ENCODE measurements around the gene ADAMTS13.
A peak's percentile ranks its signal among the peaks of the same experiment; 100 is the strongest.
"Not testable (repeated sequence)": the region's sequence is repeated elsewhere in the genome, so short reads cannot be mapped to it uniquely, and the experiment has no call there.

The ADAMTS13 gene

DNA sequence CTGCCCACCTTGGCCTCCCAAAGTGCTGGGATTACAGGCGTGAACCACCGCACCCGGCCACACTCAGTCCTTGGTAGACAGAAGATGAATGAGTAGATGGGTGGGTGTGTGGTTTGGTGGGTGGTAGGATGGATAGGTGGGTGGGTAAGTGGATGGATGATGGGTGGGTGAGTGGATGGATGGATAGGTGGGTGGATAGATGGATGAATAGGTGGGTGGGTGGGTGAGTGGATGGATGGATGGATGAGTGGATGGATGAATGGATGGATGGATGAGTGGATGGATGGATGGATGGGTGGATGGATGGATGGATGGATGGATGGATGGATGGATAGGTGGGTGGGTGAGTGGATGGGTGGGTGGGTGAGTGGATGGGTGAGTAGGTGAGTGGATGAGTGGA lies 29.9 kb upstream of the ADAMTS13 start:
- DNase-seq, result not testable (repeated sequence)

DNA sequence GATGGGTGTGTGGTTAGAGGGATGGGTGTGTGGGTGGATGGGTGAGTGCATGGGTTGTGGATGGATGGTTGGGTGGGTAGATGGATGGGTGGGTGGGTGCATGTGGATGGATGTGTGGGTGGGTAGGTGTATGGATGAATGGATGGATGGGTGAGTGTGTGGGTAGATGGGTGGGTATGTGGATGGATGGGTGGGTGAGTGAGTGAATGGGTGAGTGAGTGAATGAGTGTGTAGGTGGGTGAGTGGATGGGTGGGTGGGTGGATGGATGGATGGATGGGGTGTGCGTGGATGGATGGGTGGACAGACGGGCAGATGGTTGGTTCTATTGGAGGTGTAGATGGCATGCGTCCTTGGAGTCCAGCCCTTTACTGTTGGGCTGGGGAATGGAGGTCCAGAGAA lies 28.8 kb upstream of the ADAMTS13 start:
- DNase-seq, result no peak

DNA sequence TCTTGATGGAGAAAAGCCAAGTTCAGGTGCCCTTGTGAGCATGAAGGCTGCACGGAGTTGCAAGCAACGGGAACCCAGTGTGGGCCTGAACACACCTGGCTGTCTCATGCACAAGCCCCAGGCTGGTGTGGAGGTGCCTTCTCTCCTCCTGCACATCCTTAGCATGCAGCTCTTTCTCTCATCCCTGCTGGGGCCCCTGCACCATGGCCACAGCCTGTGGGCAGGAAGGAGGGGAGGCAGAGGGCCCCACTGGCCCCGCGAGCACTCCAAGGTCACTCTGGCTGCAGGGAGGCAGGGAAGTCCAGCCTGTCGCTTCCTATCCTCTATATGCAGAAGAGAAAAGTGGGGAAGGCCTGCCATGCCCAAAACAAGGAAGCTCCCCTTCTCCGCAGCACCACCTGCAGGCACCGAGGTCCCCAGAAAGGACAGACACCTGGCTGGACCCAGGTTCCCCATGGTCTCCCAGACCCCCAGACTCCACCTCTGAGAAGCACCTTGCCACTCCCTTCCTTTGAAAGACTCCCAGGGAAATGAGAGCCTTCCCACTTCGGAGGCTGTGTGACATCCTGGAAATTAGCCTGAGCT lies 27.4 kb upstream of the ADAMTS13 start:
- DNase-seq, result no peak

DNA sequence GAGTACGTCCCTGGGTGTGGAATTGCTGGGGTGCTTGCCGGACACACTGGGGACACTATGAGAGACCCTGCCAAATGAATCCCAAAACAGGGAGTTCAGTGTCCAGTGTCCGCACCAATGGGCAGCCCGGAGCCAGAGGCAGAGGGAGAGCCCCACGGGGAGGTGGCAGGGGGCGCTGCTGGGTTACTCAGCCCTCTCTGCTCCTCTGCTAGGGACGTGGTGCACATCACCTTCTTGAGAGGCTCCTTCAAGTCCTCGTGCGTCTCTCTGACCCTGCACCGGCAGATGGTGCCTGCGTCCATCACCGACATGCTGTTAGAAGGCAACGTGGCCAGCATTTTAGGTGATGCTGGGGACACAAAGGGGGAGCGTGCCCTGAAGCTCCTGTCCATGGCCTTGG lies 25.2 kb upstream of the ADAMTS13 start:
- DNase-seq, result no peak

DNA sequence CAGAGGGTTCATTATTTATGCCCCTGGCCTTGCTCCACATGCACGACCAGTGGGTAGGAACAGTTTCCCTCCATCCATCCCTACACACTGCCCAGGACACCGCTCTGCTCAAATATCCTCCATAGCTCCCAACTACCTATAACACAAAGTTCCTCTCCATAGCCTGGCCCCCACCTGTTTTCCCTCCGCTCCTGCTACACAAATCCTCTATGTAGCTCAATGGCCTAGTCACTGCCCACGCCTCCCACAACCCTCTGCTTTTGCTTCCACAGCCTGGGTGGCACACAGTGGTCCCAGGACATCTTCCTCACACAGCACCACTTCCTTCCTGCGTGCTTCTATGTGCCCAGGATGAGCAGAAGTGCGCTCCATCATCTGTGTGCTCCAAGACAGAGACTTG lies 24.8 kb upstream of the ADAMTS13 start:
- no peak for DNase-seq

DNA sequence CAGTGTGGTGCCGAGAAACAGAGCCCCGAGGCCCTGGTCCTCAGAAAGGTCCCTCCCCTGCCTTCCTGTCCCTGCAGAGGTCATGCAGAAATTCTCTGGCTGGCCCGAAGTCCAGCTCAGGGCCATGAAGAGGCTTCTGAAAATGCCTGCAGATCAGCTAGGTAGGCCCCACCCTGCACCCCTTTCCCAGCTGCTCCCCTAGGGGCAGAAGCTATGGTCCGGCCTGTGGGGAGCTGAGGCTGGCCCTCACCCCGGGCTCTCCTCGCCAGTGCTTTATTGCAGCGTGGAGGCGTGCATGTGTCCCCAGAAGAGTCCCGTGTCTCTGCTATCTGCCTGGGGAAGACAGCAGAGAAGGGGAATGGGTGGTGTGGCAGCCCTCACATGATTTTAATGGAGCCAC lies 24.3 kb upstream of the ADAMTS13 start:
- DNase-seq, result no peak

DNA sequence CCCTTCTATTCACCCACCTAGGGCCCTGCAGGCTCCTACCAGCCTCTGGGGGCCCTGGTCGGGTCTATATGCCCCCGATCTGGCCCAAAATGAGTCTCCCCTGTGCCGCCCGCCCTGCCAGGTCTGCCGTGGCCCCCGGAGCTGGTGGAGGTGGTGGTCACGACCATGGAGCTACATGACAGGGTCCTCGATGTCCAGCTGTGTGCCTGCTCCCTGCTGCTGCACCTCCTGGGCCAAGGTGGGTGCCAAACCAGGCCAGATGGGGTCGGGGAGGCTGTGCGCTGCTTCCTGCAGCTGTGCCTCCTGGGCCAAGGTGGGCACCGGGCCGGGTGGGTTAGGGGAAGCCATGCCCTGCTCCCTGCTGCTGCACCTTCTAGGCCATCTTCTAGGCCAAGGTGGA lies 21.9 kb upstream of the ADAMTS13 start:
- no peak for DNase-seq

DNA sequence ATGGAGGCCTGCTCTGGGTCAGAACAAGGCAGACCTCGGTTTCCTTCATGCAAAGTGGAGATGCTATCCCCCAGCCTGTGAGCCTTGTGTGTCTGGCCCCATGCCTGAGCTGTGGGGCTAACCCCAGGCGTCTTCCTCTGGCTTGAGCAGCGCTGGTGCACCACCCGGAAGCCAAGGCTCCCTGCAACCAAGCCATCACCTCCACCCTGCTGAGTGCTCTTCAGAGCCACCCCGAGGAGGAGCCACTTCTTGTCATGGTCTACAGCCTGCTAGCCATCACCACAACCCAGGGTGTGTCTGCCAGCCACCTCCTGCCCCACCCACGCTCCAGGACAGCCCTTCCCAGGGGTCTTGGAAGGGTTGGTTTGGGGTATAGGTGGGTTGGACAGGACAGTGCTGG lies 20.6 kb upstream of the ADAMTS13 start:
- DNase-seq, result no peak

DNA sequence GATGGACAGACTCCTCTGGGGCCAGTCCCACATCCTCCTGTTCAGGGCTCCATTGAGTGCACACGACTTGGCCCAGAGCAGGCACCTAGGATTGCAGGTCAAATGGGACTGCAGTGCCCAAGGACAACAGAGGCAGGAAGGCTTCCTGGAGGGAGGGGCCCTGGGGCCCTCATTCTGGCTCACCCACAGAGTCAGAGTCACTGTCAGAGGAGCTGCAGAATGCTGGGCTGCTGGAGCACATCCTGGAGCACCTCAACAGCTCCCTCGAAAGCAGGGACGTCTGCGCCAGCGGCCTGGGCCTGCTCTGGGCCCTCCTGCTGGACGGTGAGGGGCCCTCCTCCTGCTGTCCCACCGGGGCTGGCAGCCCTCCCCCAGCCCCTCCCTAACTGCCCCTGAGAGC lies 19.5 kb upstream of the ADAMTS13 start:
- no peak for DNase-seq

DNA sequence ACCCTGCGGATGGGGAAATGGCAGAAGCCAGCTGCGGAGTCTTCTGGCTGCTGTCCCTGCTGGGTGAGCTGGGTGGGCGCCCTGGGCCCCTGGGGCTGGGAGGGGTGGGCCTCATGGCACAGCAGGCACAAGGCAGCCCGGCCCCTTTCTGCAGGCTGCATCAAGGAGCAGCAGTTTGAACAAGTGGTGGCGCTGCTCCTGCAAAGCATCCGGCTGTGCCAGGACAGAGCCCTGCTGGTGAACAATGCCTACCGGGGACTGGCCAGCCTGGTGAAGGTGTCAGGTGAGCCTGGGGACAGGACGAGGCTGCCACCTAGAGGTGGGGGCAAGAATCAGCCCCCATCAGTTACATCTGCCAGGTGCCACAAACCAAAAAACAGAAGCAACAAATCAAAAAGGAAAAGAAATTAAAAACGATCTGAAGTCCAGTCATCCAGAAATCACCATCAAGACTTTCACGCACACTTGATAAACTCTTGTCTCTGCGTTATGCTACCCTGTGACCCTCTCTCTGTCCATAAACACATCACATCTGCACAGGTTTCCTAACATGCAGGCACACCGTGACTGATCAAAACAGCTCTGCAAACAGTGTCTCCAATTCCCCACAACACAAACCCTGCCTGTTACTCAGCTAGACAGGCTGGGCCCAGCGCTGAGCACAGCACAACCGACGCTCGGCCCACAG lies 18.3 kb upstream of the ADAMTS13 start:
- DNase-seq, result no peak

DNA sequence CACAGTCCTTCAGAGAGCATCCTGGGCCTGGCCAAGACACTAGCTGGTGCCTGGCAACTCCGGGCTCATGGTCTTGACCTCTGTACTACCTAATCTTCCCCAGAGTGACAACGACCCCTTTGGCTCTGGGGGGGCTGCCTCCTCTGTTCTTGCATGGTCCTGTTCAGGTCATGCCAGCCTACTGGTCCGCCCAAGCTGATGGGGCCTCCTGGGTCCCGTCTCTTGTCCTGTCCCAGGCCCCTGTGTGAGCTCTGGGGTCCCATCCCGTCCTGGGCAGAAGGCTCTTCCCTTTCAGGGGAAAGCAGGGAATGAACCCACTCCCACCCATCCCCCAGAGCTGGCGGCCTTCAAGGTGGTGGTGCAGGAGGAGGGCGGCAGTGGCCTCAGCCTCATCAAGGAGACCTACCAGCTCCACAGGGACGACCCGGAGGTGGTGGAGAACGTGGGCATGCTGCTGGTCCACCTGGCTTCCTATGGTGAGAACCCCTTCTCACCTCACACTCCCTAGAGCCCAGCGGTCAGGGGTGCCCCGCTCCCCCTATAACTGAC lies 17.6 kb upstream of the ADAMTS13 start:
- no peak for DNase-seq

DNA sequence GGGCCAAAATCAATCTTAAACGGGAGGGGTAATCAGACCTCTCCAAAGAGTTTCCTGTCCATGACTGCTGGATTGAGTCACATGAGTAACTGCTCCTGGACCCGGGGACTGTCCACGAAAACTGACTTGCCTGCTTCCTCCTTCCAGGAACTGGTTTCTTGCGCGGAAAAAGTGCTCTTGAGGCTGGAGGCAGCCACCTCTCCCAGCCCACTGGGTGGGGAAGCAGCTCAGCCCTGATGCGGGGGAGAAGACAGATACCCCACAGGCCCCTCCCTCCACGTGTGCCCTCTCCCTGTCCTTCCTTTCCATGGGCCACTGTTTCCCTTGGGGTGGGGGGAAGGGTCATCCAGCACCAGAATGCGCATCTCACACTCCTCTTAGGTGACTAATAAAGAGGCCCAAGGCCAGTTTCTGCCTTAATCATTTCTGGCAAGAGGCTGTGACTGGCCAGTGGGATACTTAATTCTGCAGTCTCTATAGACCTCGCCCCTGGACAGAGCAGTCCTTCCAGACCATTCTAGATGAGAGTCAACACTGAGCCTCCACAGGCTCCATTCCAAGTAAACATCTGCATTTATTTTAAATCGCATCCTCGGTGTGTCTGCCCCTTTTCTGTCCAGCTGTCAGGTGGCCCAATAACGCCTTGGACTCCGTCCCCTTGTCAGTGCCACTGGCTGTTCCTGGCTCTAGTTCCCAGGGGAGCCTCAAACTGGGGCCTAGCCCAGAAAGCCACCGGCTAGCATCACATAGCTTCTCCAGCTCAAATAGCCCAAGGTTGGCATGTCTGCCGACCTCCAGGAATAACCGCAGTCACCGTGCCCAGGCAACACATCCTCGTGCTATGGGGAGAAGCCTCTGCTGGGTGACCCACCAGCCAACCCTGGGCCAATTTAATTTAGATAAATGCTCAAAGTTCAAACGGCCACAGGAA lies 16.4 kb upstream of the ADAMTS13 start:
- DNase-seq, result no peak

DNA sequence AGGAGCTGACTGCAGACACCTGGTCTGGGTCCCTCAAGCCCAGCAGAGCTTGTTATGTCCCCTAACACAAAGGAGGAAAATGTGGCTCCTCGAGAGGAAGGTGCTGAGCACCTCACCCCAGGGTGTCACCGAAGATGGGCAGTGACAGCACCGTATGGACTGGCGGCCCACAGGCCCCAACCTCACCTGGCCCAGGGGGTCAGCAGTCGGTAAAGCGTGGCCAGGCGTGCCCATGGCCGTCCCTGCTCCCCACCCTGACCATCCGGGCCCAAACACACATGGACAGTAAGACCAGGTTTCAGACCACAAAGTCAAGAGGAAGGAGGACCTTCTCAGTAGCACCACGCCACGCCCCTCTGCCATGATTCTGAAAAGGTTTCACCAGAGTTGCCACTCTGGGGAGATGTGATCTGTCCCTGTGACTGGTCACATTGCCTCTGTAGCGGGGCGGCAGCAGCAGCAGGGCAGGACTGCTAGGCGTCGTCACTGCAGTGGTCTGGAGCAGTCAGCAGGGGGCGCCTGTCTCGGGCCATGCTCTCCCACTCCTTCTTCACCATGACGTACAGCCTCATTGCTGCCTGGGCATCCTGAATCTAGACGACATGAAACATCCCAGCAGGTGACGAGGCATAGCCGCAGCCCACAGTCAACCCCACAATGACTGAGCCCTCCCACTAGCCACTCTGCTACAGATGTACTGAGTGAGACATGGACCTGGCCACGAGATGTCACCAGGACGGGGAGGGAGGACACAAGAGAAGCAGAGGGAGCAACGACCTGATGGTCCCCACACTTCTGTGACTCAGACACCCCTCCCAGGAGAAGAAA lies 15.5 kb upstream of the ADAMTS13 start:
- peak; percentile 65 for DNase-seq

DNA sequence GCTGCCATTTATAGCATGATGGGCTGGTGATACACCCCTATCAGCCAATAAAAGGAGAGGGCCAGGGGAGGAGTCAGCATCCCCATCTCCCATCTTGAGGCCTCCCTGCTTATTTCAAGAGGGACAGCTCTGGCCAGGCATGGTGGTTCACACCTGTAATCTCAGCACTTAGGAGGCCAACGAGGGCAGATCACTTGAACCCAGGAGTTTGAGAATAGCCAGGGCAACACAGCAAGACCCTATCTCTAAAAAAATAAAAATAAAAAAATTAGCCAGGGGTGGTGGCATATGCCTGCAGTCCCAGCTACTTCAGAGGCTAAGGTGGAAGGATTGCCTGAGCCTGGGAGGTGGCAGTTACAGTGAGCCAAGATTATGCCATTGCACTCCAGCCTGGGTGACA lies 14.1 kb upstream of the ADAMTS13 start:
- no peak for DNase-seq

DNA sequence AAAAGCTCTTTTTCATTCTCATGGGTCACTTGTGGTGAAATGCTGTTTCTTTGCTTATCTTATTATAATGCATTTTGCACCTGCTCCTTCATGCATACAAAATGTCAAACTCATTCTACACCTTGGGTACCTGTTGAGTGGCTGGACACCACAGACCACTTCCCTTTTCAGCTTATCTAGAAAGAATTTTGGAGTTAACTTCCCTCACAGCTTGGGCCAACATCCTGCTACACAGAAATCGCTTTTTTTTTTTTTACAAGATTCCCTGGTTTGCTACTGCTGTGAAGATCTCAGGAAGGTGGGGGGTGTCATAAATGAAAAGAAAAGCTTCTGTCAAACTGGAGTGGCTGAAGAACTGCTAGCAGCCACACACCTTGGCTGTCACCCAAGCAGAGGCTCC lies 7.0 kb upstream of the ADAMTS13 start:
- no peak for DNase-seq

DNA sequence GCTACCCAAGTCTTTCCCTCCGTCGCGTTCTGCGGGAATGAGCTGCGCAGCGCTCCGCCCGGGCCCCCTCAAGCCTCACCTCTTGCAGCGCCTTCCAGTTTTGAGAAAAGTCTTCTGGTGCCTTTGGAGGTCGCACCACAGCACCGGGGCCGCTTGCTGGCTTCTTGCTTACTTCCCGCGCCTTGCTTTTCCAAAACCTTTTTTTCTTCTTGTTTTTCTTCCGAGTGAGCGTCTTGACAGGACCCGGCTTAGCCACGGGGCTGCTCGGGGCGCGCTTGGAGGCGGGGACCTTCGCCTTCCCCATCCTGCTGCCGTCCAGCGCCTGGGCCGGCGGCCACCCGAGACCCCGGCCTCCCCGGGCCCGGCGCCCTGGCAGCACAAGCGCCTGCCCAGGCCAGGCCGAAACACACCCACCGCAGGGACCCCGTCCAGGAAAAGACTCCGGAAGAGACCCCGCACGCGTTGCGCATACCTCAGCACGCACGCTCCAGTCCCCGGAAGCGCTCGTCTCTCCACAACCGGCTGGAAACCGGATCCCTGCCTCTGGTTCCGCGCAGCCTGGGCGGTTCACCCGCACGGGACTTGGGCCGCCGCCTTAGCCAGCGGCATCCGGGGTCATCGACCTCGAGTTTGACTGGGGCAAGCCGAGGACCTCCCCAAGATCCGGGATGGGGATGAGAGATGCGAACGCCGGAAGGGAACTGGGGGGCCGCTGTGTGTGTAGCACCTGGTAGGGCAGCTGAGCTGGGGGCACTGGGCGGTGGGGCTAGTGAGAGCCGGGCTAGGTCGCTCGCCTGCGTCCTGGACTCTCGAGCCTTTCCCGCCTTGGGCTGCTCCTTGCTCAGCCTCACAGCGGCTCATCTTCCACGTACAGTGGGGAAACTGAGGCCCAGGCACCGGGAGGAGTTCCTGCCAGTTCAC lies 4.4 kb upstream of the ADAMTS13 start, which contains the start of gene REXO4:
Gene REXO4 (minus strand): TSS at position 470 of the 921 bp plus-strand sequence. CDS start 166 bp downstream, at position 304.
- DNase-seq, result peak; percentile 91

DNA sequence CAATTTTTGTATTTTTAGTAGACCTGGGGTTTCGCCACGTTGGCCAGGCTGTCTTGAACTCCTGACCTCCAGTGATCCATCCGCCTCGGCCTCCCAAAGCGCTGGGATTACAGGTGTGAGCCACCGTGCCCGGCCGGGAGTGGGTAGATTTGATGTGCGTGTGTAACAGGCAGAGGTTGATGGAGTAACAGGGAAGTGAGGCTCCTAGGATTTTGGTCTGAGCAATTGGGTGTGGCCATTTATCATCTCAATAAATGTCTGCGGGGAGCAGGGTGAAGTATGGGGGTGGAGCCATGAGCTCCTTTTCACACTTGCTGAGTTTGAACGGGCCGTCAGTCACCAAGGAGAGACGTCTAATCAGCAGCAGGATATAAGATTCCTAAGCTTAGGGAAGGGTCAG lies 3.2 kb upstream of the ADAMTS13 start:
- DNase-seq, result no peak

DNA sequence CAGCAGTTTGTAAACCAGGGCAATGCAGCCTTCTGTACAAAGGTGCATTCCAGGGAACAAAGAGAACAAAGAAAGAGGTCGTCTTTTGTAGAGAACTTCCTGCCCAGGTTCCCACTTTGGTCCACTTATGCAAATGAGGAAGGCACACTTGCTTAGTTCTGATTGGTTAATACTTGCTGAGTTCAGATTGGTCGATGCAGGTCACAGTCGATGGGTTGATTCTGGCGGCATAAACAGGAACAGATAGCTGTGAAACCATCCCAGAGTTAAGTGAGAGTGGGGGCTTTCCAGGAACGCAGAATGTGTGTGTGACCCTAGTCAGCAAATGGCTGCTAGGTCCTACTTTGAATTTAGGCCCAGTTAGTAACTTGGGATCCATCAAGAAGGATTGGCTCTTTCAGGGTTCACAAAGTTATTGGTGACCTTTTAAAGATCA lies 1.8 kb upstream of the ADAMTS13 start:
- DNase-seq, result no peak

DNA sequence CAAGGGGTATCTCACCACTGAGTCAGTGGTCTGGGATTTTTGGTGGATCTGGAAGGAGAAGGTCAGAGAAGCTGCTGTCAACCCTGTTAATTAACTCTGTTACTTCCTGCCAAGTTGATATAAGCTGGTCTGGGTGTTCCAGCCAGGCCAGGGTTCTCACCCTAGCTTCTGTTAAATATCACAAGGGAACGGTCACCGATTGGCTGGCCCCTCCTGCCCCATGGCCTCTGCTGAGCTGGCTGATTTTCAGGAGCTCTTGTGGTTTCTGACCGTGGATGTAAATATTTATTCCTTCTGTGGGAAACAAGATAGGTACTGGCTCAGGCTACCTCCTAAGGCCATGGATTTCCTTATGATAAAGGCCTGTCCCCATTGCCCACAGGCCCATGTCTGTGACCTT lies 1.0 kb downstream of the ADAMTS13 start:
- no peak for DNase-seq

DNA sequence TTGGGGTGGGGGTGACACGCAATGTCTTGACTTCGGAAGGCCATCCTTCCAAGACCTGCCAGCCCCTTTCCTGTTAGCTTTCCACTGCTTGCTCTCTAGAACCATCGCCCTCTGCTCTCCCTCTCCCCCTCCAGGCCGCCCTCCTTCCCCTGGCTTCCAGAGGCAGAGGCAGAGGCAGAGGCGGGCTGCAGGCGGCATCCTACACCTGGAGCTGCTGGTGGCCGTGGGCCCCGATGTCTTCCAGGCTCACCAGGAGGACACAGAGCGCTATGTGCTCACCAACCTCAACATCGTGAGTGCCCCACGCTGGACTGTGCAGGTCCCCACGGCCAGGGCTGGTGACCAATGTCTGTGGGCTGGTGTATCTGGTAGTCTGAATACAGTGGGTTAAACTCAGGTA lies 2.0 kb downstream of the ADAMTS13 start:
- no peak for DNase-seq

DNA sequence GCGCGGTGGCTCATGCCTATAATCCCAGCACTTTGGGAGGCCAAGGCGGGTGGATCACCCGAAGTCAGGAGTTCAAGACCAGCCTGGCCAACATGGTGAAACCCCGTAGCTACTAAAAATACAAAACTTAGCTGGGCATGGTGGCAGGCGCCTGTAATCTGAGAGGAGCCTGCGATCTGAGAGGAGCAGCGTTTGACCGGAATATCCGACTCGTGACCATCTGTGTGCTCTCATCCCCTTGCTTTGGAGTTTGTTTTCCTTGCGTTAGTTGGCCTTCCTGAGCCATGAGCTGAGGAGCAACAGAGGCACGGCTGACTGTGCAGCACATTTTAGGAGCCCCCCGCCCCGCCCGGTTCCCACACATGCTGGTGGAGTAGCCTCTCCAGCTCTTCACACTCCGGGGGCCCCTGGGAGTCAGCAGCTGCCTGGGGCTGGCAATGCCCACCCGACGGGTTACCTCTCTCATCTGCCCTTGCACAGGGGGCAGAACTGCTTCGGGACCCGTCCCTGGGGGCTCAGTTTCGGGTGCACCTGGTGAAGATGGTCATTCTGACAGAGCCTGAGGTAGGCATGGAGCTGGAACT lies 3.0 kb downstream of the ADAMTS13 start:
- no peak for DNase-seq

Measured in fibroblast of skin of back (primary cell).